SK-N-SH treated with all-trans-retinoic acid at 6 μM for 48 hours (cell line): ENCODE measurements around the gene GALNT1.

Experiments
- CREB5 ChIP-seq: fragments of 250-450 bp; sonication (Bioruptor Pico); IDR thresholded peaks from 2 replicates; pipeline ENCODE4 v1.5.1; 2020; ENCODE audit warnings: low read depth, mild to moderate bottlenecking, moderate library complexity
- GLIS3 ChIP-seq: fragments of 250-450 bp; sonication (Bioruptor Pico); IDR thresholded peaks from 2 replicates; pipeline ENCODE4 v1.5.0; 2020; ENCODE audit warnings: mild to moderate bottlenecking, moderate library complexity
- ISL1 ChIP-seq: fragments of 250-450 bp; sonication (Bioruptor Pico); IDR thresholded peaks from 2 replicates; pipeline ENCODE4 v2.1.2; 2022; ENCODE audit warnings: mild to moderate bottlenecking, moderate library complexity
- POU6F1 ChIP-seq: fragments of 250-450 bp; sonication (Bioruptor Pico); IDR thresholded peaks from 2 replicates; pipeline ENCODE4 v1.8.0; 2021; ENCODE audit warnings: low read depth, mild to moderate bottlenecking, moderate library complexity, borderline replicate concordance
- RARB ChIP-seq: fragments of 250-450 bp; sonication (Bioruptor Pico); IDR thresholded peaks from 2 replicates; pipeline ENCODE4 v1.8.0; 2021; ENCODE audit warnings: mild to moderate bottlenecking, moderate library complexity
- TCF4 ChIP-seq: fragments of 250-450 bp; sonication (Bioruptor Pico); IDR thresholded peaks from 2 replicates; pipeline ENCODE4 v1.8.0; 2021; ENCODE audit warnings: mild to moderate bottlenecking, moderate library complexity, borderline replicate concordance
- ZC3H10 ChIP-seq: fragments of 250-450 bp; sonication (Bioruptor Pico); IDR thresholded peaks from 2 replicates; pipeline ENCODE4 v1.5.1; 2021; ENCODE audit warnings: mild to moderate bottlenecking, moderate library complexity
- ZFP3 ChIP-seq: fragments of 250-450 bp; sonication (Bioruptor Pico); IDR thresholded peaks from 2 replicates; pipeline ENCODE4 v1.5.0; 2020; ENCODE audit warnings: mild to moderate bottlenecking, moderate library complexity
- ZFP30 ChIP-seq: fragments of 450-650 bp; formaldehyde crosslinking; IDR thresholded peaks from 2 replicates; pipeline ENCODE4 v1.5.0; 2022; ENCODE audit warnings: mild to moderate bottlenecking, moderate library complexity

GRCh38 chr18:35707247-35707646 is 125.7 kb downstream of the GALNT1 start:
- TF ChIP-seq ZFP30 (CRISPR knock-in tag): no peak
- no peak for TF ChIP-seq GLIS3 (CRISPR knock-in tag)
- TF ChIP-seq RARB (CRISPR knock-in tag): no peak
- TF ChIP-seq TCF4 (CRISPR knock-in tag): no peak
- TF ChIP-seq POU6F1: no peak
- no peak for TF ChIP-seq ISL1
- TF ChIP-seq CREB5 (CRISPR knock-in tag): no peak
- no peak for TF ChIP-seq ZC3H10
- TF ChIP-seq ZFP3 (CRISPR knock-in tag): no peak
